Esophagus squamous epithelium (tissue), 4 donors: ENCODE measurements around the gene TRIP12.

Experiments used
- POLR2A ChIP-seq, 4 donors: fragments of 450-650 bp; IDR thresholded peaks; one replicate each; pipeline ENCODE4 v1.6.1; 2017; ENCODE audit warnings: antibody characterized with exemption in 4 of 4, mild to moderate bottlenecking in 4 of 4, moderate library complexity in 3 of 4
- TF ChIP-seq, protein P1 (sequence below), 6 experiments: fragments of 450-650 bp in 4 of 6; fragments of 200-600 bp in 2 of 6; sonication (generic) in 2 of 6; IDR thresholded peaks; one replicate each; pipeline ENCODE4 v1.5.1; 2016 to 2019; ENCODE audit warnings: antibody characterized with exemption in 6 of 6, mild to moderate bottlenecking in 4 of 6, moderate library complexity in 4 of 6

- TF ChIP-seq, protein P1, sequence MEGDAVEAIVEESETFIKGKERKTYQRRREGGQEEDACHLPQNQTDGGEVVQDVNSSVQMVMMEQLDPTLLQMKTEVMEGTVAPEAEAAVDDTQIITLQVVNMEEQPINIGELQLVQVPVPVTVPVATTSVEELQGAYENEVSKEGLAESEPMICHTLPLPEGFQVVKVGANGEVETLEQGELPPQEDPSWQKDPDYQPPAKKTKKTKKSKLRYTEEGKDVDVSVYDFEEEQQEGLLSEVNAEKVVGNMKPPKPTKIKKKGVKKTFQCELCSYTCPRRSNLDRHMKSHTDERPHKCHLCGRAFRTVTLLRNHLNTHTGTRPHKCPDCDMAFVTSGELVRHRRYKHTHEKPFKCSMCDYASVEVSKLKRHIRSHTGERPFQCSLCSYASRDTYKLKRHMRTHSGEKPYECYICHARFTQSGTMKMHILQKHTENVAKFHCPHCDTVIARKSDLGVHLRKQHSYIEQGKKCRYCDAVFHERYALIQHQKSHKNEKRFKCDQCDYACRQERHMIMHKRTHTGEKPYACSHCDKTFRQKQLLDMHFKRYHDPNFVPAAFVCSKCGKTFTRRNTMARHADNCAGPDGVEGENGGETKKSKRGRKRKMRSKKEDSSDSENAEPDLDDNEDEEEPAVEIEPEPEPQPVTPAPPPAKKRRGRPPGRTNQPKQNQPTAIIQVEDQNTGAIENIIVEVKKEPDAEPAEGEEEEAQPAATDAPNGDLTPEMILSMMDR (IDR thresholded peaks at IDR 0.05), result no peak
- TF ChIP-seq POLR2A (IDR thresholded peaks at IDR 0.05), result no peak
Measured at GRCh38 chr2:229831805-229832509, 89.9 kb downstream of the TRIP12 start.
